Fibroblast of lung (primary cell): ENCODE measurements around the gene HSF5.

Source experiments
- CTCF ChIP-seq, 2 donors: IDR thresholded peaks in 1 of 2; conservative IDR thresholded peaks in 1 of 2; 1 replicate in 1 of 2; 2 replicates in 1 of 2; pipeline ENCODE4 v1.5.1; 2011 to 2012; ENCODE audit warnings: low read length in 2 of 2, control low read depth in 1 of 2, inconsistent platforms in 1 of 2, low read depth in 1 of 2, mild to moderate bottlenecking in 1 of 2
- EZH2 ChIP-seq: IDR thresholded peaks from 2 replicates; pipeline ENCODE4 v1.5.1; 2012; ENCODE audit warnings: low read length, control low read depth, mild to moderate bottlenecking; ENCODE audit errors: missing control alignments

- TF ChIP-seq CTCF (conservative IDR thresholded peaks at IDR 0.05 in 1 of 2, IDR thresholded peaks at IDR 0.05 in 1 of 2; ENCODE audit: low read depth in 1 of 2, low read length in 2 of 2) (no peak), EZH2 (no peak)
These were observed 13.2 kb upstream of the HSF5 start for GRCh38 chr17:58501451-58501850.
